ENCODE measurements around the gene EPHA4. TPM values are rescaled to one million over a fixed set of nuclear protein-coding genes. Genes with fewer than 3 reads are reported as not detected.

The EPHA4 gene
- total RNA-seq, 1 donor from 2014 or later = 51.2 TPM

- DNase-seq (ENCODE audit: low spot score in 2 of 2) = no peak
- no peak overlapping the region for H3K4me3 ChIP-seq
- no peaks in the 10 kb centered on the region for H3K9me3 ChIP-seq
- no peak for TF ChIP-seq CTCF (IDR thresholded peaks at IDR 0.05)
- peaks cover 0 to 9% of the 10 kb centered on the region in 2 donors for H3K4me1 ChIP-seq
- no peaks in the 10 kb centered on the region for H3K27me3 ChIP-seq
- H3K36me3 ChIP-seq = no peaks in the 10 kb centered on the region
- no peak overlapping the region for H3K27ac ChIP-seq
- intact Hi-C loops (cut with DNase I) = no loop called here
Observed at GRCh38 chr2:221448057-221448843, 123.9 kb downstream of the EPHA4 start.

GRCh38 chr2:221447310-221447709 lies 124.8 kb downstream of the EPHA4 start:
- peaks cover 0 to 9% of the 10 kb centered on the region in 2 donors for H3K4me1 ChIP-seq
- no peaks in the 10 kb centered on the region for H3K9me3 ChIP-seq
- no peak overlapping the region for H3K4me3 ChIP-seq
- intact Hi-C loops (cut with DNase I) = no loop called here
- TF ChIP-seq CTCF (IDR thresholded peaks at IDR 0.05) = no peak
- H3K27ac ChIP-seq = no peak overlapping the region
- no peaks in the 10 kb centered on the region for H3K27me3 ChIP-seq
- peaks cover 4 to 9% of the 10 kb centered on the region in 2 donors for H3K36me3 ChIP-seq
- no peak for DNase-seq (ENCODE audit: low spot score in 2 of 2)

- no peak overlapping the region for H3K4me3 ChIP-seq
- H3K27me3 ChIP-seq = no peaks in the 10 kb centered on the region
- peaks cover 13 to 21% of the 10 kb centered on the region in 2 donors for H3K36me3 ChIP-seq
- H3K9me3 ChIP-seq = no peaks in the 10 kb centered on the region
- TF ChIP-seq CTCF (IDR thresholded peaks at IDR 0.05) = no peak
- H3K27ac ChIP-seq = no peak overlapping the region
- no peak for DNase-seq (ENCODE audit: low spot score in 2 of 2)
- peaks cover 0 to 9% of the 10 kb centered on the region in 2 donors for H3K4me1 ChIP-seq
- intact Hi-C loops (cut with DNase I) = no loop called here
Observed at GRCh38 chr2:221446140-221446539, 126.0 kb downstream of the EPHA4 start.

GRCh38 chr2:221444106-221444505 lies 128.0 kb downstream of the EPHA4 start:
- no peaks in the 10 kb centered on the region for H3K27me3 ChIP-seq
- no peak overlapping the region for H3K4me3 ChIP-seq
- DNase-seq (ENCODE audit: low spot score in 2 of 2) = peak in 1 of 2 donors; percentile 77
- no peaks in the 10 kb centered on the region for H3K9me3 ChIP-seq
- intact Hi-C loops (cut with DNase I) = loop anchor here (2.0 kb wide), 1 partner anchor 129 kb away; the partner anchor contains the start of gene EPHA4
- H3K36me3 ChIP-seq = peaks cover 20 to 23% of the 10 kb centered on the region in 2 donors
- no peak for TF ChIP-seq CTCF (IDR thresholded peaks at IDR 0.05)
- H3K27ac ChIP-seq = peak overlapping the region; percentile 60 to 76
- peaks cover 0 to 9% of the 10 kb centered on the region in 2 donors for H3K4me1 ChIP-seq

DNA sequence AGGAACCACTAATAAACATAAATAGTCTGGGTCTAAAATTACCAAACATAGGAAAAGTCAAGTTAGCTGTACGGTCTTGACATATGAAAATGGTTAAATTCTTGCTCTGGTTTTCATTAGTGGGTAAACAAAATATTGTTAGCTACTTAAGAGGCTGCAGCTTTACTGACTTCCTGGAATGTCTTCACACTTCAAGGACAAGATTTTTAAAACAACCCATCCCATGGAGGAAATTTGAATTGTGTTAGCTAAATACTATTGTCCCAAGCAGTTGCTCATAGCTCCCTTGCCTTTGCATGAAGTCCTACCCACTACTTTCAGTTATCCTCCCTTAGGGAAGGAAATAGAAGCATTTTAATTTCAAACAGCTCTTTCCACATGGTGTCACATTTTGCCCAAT lies 128.5 kb downstream of the EPHA4 start:
- Histone ChIP-seq H3K9me3 (no peaks in the 10 kb centered on the region), H3K4me1 (peaks cover 0 to 9% of the 10 kb centered on the region in 2 donors), H3K27me3 (no peaks in the 10 kb centered on the region), H3K4me3 (no peak overlapping the region), H3K36me3 (peaks cover 20 to 23% of the 10 kb centered on the region in 2 donors), H3K27ac (peak overlapping the region; percentile 60 to 76)
- TF ChIP-seq CTCF (IDR thresholded peaks at IDR 0.05) = no peak
- intact Hi-C loops (cut with DNase I) = loop anchor here (2.0 kb wide), 1 partner anchor 129 kb away; the partner anchor contains the start of gene EPHA4
- DNase-seq (ENCODE audit: low spot score in 2 of 2) = no peak

All from ascending aorta (tissue), 2 donors.